Activated B cell treated with CpG ODN at 0.5 μM for 24 hours (primary cell): ENCODE measurements around the gene NDUFV3. TPM values are rescaled to one million over a fixed set of nuclear protein-coding genes. Genes with fewer than 3 reads are reported as not detected.

ENCODE experiments used
- ATAC-seq: fragments of 200-7000 bp; cut with Tn5 transposase; one replicate; pipeline ENCODE4 v1.10.0; 2021; ENCODE audit warnings: low read depth, mild to moderate bottlenecking, moderate library complexity
- CTCF ChIA-PET: fragments of 350-600 bp; sonication (Branson Sonifier 250); formaldehyde crosslinking; loops from one replicate; lab custom pipeline; 2021; ENCODE audit warnings: antibody characterized with exemption; lab: Charles Lee
- POLR2A ChIA-PET: fragments of 350-600 bp; sonication (Branson Sonifier 250); formaldehyde crosslinking; loops from one replicate; lab custom pipeline; 2021; ENCODE audit warnings: antibody characterized with exemption; lab: Charles Lee
- DNase-seq: peaks from one replicate; pipeline ENCODE4 v3.0.0; 2022
- H3K27ac Mint-ChIP-seq: one replicate; pipeline ENCODE4 v1.8.0; 2020; ENCODE audit warnings: mixed read lengths
- H3K27me3 Mint-ChIP-seq: one replicate; pipeline ENCODE4 v1.8.0; 2021; ENCODE audit warnings: mixed read lengths
- H3K36me3 Mint-ChIP-seq: one replicate; pipeline ENCODE4 v1.8.0; 2021; ENCODE audit warnings: low read depth, mixed read lengths
- H3K4me1 Mint-ChIP-seq: one replicate; pipeline ENCODE4 v1.8.0; 2021; ENCODE audit warnings: mixed read lengths
- H3K4me3 Mint-ChIP-seq: one replicate; pipeline ENCODE4 v1.8.0; 2020; ENCODE audit warnings: mild to moderate bottlenecking, mixed read lengths
- H3K9me3 Mint-ChIP-seq: one replicate; pipeline ENCODE4 v1.8.0; 2020; ENCODE audit warnings: mixed read lengths
- CTCF ChIP-seq: fragments of 200-600 bp; IDR thresholded peaks from one replicate; pipeline ENCODE4 v1.8.0; 2022; ENCODE audit warnings: antibody characterized with exemption, mild to moderate bottlenecking
- intact Hi-C: fragments of 100-400 bp; cut with micrococcal nuclease; formaldehyde crosslinking; loops from one replicate; pipeline ENCODE4 v1.15.1; 2024
- total RNA-seq: library from RNA; stranded (reverse); gene quantifications from 2 replicates; pipeline ENCODE4 v1.2.3, GENCODE V29; 2022

The NDUFV3 gene
- total RNA-seq, 1 donor from 2014 or later = 27.1 TPM

GRCh38 chr21:42858957-42859890, 33.9 kb upstream of the NDUFV3 start:
- no peak for TF ChIP-seq CTCF
- no peaks in the 10 kb centered on the region for H3K9me3 Mint-ChIP-seq
- peaks cover 84% of the 10 kb centered on the region for H3K36me3 Mint-ChIP-seq
- DNase-seq = no peak
- no peak overlapping the region for H3K27ac Mint-ChIP-seq
- CTCF ChIA-PET = no interaction called here
- ATAC-seq = no peak
- no peak overlapping the region for H3K4me3 Mint-ChIP-seq
- POLR2A ChIA-PET = no interaction called here
- intact Hi-C loops = no loop called here
- no peaks in the 10 kb centered on the region for H3K4me1 Mint-ChIP-seq
- H3K27me3 Mint-ChIP-seq = no peaks in the 10 kb centered on the region

- ATAC-seq (no peak), DNase-seq (no peak)
- intact Hi-C loops = no loop called here
- Mint-ChIP-seq H3K9me3 (no peaks in the 10 kb centered on the region), H3K27me3 (no peaks in the 10 kb centered on the region), H3K4me1 (no peaks in the 10 kb centered on the region), H3K36me3 (peaks cover 85% of the 10 kb centered on the region), H3K27ac (no peak overlapping the region), H3K4me3 (no peak overlapping the region)
- ChIA-PET POLR2A (no interaction called here), CTCF (no interaction called here)
- no peak for TF ChIP-seq CTCF
Observed at GRCh38 chr21:42859891-42860230, 33.2 kb upstream of the NDUFV3 start.

- Mint-ChIP-seq H3K9me3 (no peaks in the 10 kb centered on the region), H3K27ac (no peak overlapping the region), H3K36me3 (peaks cover 84% of the 10 kb centered on the region), H3K27me3 (no peaks in the 10 kb centered on the region), H3K4me1 (no peaks in the 10 kb centered on the region), H3K4me3 (no peak overlapping the region)
- intact Hi-C loops = no loop called here
- POLR2A ChIA-PET = no interaction called here
- no peak for TF ChIP-seq CTCF
- CTCF ChIA-PET = no interaction called here
- no peak for DNase-seq
- ATAC-seq = no peak
Observed at GRCh38 chr21:42860345-42860744, 32.8 kb upstream of the NDUFV3 start.

GRCh38 chr21:42861311-42861847, 31.7 kb upstream of the NDUFV3 start:
- ATAC-seq (no peak), DNase-seq (no peak)
- H3K27ac Mint-ChIP-seq = no peak overlapping the region
- H3K4me3 Mint-ChIP-seq = no peak overlapping the region
- ChIA-PET POLR2A (no interaction called here), CTCF (no interaction called here)
- TF ChIP-seq CTCF = no peak
- peaks cover 82% of the 10 kb centered on the region for H3K36me3 Mint-ChIP-seq
- intact Hi-C loops = no loop called here
- no peaks in the 10 kb centered on the region for H3K9me3 Mint-ChIP-seq
- H3K4me1 Mint-ChIP-seq = peaks cover 2% of the 10 kb centered on the region
- no peaks in the 10 kb centered on the region for H3K27me3 Mint-ChIP-seq

GRCh38 chr21:42861848-42862400, 31.2 kb upstream of the NDUFV3 start:
- Mint-ChIP-seq H3K9me3 (no peaks in the 10 kb centered on the region), H3K27me3 (no peaks in the 10 kb centered on the region), H3K4me3 (no peak overlapping the region), H3K27ac (no peak overlapping the region), H3K36me3 (peaks cover 82% of the 10 kb centered on the region), H3K4me1 (peaks cover 2% of the 10 kb centered on the region)
- POLR2A ChIA-PET = no interaction called here
- intact Hi-C loops = no loop called here
- CTCF ChIA-PET = no interaction called here
- no peak for DNase-seq
- TF ChIP-seq CTCF = no peak
- ATAC-seq = no peak
